ENCODE results near the gene THSD4. TPM values are rescaled to one million over a fixed set of nuclear protein-coding genes. Genes with fewer than 3 reads are reported as not detected.
"Not testable (repeated sequence)": the region's sequence is repeated elsewhere in the genome, so short reads cannot be mapped to it uniquely, and the experiment has no call there.

THSD4 gene
- total RNA-seq, 1 donor from 2014 or later, result 1.4 TPM

GRCh38 chr15:71201477-71201876 lies 86.2 kb downstream of the THSD4 start:
- H3K27ac Mint-ChIP-seq (ENCODE audit: unreplicated experiment), result no peak overlapping the region
- no peaks in the 10 kb centered on the region for H3K4me1 Mint-ChIP-seq
- no peak for DNase-seq (ENCODE audit: low read depth, low spot score)
- no peaks in the 10 kb centered on the region for H3K36me3 Mint-ChIP-seq (ENCODE audit: low read depth)
- no peaks in the 10 kb centered on the region for H3K9me3 Mint-ChIP-seq
- no peak for TF ChIP-seq CTCF (conservative IDR thresholded peaks at IDR 0.05)
- no peaks in the 10 kb centered on the region for H3K27me3 Mint-ChIP-seq (ENCODE audit: low read depth)
- no peak overlapping the region for H3K4me3 Mint-ChIP-seq

- no peak overlapping the region for H3K4me3 Mint-ChIP-seq
- H3K9me3 Mint-ChIP-seq, result no peaks in the 10 kb centered on the region
- no peaks in the 10 kb centered on the region for H3K36me3 Mint-ChIP-seq (ENCODE audit: low read depth)
- H3K27ac Mint-ChIP-seq (ENCODE audit: unreplicated experiment), result no peak overlapping the region
- no peak for DNase-seq (ENCODE audit: low read depth, low spot score)
- no peaks in the 10 kb centered on the region for H3K27me3 Mint-ChIP-seq (ENCODE audit: low read depth)
- TF ChIP-seq CTCF (conservative IDR thresholded peaks at IDR 0.05), result no peak
- no peaks in the 10 kb centered on the region for H3K4me1 Mint-ChIP-seq
These were observed 87.4 kb downstream of the THSD4 start for GRCh38 chr15:71202712-71203111.

GRCh38 chr15:71203586-71204474 lies 88.6 kb downstream of the THSD4 start:
- DNase-seq (ENCODE audit: low read depth, low spot score), result no peak
- H3K36me3 Mint-ChIP-seq (ENCODE audit: low read depth), result no peaks in the 10 kb centered on the region
- no peaks in the 10 kb centered on the region for H3K4me1 Mint-ChIP-seq
- no peak overlapping the region for H3K4me3 Mint-ChIP-seq
- no peaks in the 10 kb centered on the region for H3K9me3 Mint-ChIP-seq
- no peak overlapping the region for H3K27ac Mint-ChIP-seq (ENCODE audit: unreplicated experiment)
- no peaks in the 10 kb centered on the region for H3K27me3 Mint-ChIP-seq (ENCODE audit: low read depth)
- TF ChIP-seq CTCF (conservative IDR thresholded peaks at IDR 0.05), result no peak

- H3K9me3 Mint-ChIP-seq, result no peaks in the 10 kb centered on the region
- H3K36me3 Mint-ChIP-seq (ENCODE audit: low read depth), result no peaks in the 10 kb centered on the region
These were observed 91.9 kb downstream of the THSD4 start for GRCh38 chr15:71207141-71207540.

GRCh38 chr15:71212146-71212545 lies 96.9 kb downstream of the THSD4 start:
- Mint-ChIP-seq H3K36me3 (ENCODE audit: low read depth) (peaks cover 6% of the 10 kb centered on the region), H3K27ac (ENCODE audit: unreplicated experiment) (no peak overlapping the region), H3K27me3 (ENCODE audit: low read depth) (no peaks in the 10 kb centered on the region), H3K4me1 (no peaks in the 10 kb centered on the region), H3K9me3 (no peaks in the 10 kb centered on the region), H3K4me3 (no peak overlapping the region)
- TF ChIP-seq CTCF (conservative IDR thresholded peaks at IDR 0.05), result no peak
- no peak for DNase-seq (ENCODE audit: low read depth, low spot score)

More at GRCh38 chr15:71207141-71207540, 91.9 kb downstream of the THSD4 start:
- H3K4me3 Mint-ChIP-seq, result no peak overlapping the region
- no peaks in the 10 kb centered on the region for H3K27me3 Mint-ChIP-seq (ENCODE audit: low read depth)
- H3K27ac Mint-ChIP-seq (ENCODE audit: unreplicated experiment), result peak overlapping the region; percentile 22
- TF ChIP-seq CTCF (conservative IDR thresholded peaks at IDR 0.05), result no peak
- DNase-seq (ENCODE audit: low read depth, low spot score), result no peak
- no peaks in the 10 kb centered on the region for H3K4me1 Mint-ChIP-seq

- not testable (repeated sequence) for H3K27me3 Mint-ChIP-seq (ENCODE audit: low read depth); H3K9me3 Mint-ChIP-seq; H3K27ac Mint-ChIP-seq (ENCODE audit: unreplicated experiment); DNase-seq (ENCODE audit: low read depth, low spot score); H3K4me1 Mint-ChIP-seq; H3K36me3 Mint-ChIP-seq (ENCODE audit: low read depth); H3K4me3 Mint-ChIP-seq
These were observed 98.7 kb downstream of the THSD4 start for GRCh38 chr15:71213943-71214342.
